Testis (tissue), 3 donors: ENCODE measurements around the gene NFE2. TPM values are rescaled to one million over a fixed set of nuclear protein-coding genes. Genes with fewer than 3 reads are reported as not detected.
A peak's percentile ranks its signal among the peaks of the same experiment; 100 is the strongest.
"Not testable (repeated sequence)": the region's sequence is repeated elsewhere in the genome, so short reads cannot be mapped to it uniquely, and the experiment has no call there.

Experiments used
- DNase-seq: peaks from one replicate; pipeline ENCODE4 v3.0.0-alpha.2; 2019
- H3K27ac ChIP-seq, 2 donors: fragments of 200-600 bp; sonication (generic); one replicate each; pipeline ENCODE4 v1.5.1; 2019
- H3K27me3 ChIP-seq: fragments of 200-600 bp; sonication (generic); one replicate; pipeline ENCODE4 v1.5.1; 2019
- H3K36me3 ChIP-seq: fragments of 200-600 bp; sonication (generic); one replicate; pipeline ENCODE4 v1.5.1; 2017; ENCODE audit warnings: low read depth; ENCODE audit errors: missing control alignments
- H3K4me1 ChIP-seq: fragments of 200-600 bp; sonication (generic); one replicate; pipeline ENCODE4 v1.5.1; 2019
- H3K4me3 ChIP-seq, 2 donors: fragments of 200-600 bp; sonication (generic); one replicate each; pipeline ENCODE4 v1.5.1; 2017 to 2019
- H3K9me3 ChIP-seq: fragments of 200-600 bp; sonication (generic); one replicate; pipeline ENCODE4 v1.5.1; 2017
- CTCF ChIP-seq, 3 experiments: fragments of 450-650 bp in 2 of 3; fragments of 200-600 bp in 1 of 3; sonication (generic) in 1 of 3; IDR thresholded peaks; one replicate each; pipeline ENCODE4 v1.5.1; 2016 to 2019; ENCODE audit warnings: antibody characterized with exemption in 3 of 3, mild to moderate bottlenecking in 2 of 3, moderate library complexity in 1 of 3
- POLR2A ChIP-seq: fragments of 450-650 bp; IDR thresholded peaks from one replicate; pipeline ENCODE4 v1.6.1; 2017; ENCODE audit warnings: antibody characterized with exemption, mild to moderate bottlenecking, moderate library complexity
- WGBS, 2 donors: methylation state at CpG; one replicate each; pipeline ENCODE4 v1.1.5; 2018; 5-methylcytosine and 5-hydroxymethylcytosine counted together
- intact Hi-C: fragments of 100-400 bp; cut with DNase I; formaldehyde crosslinking; loops from one replicate; pipeline ENCODE4 v1.15.1; 2023; ENCODE audit warnings: low total_unique reads
- polyA plus RNA-seq: library from polyadenylated mRNA; stranded (reverse); fragments of 350-450 nt; fragmentation: Illumina TruSeq; extraction: RNeasy Lipid Tissue Mini Kit (QIAGEN cat#74804); gene quantifications from one replicate; pipeline ENCODE4 v1.2.3, GENCODE V29; 2014; ENCODE audit warnings: low read depth, low replicate concordance; ENCODE audit not compliant: insufficient read depth
- total RNA-seq, 2 donors: library from RNA; depleted of rRNA; stranded (reverse); fragments of >200 nt; gene quantifications; one replicate each; pipeline ENCODE4 v1.2.3, GENCODE V29; 2016

The NFE2 gene
- total and polyA plus RNA-seq, 3 donors from 2014 or later: 0.94 to 2.6 (median 1.9) TPM

- H3K27ac ChIP-seq: no peak overlapping the region
Measured at GRCh38 chr12:54285150-54286041, 15.4 kb downstream of the NFE2 start.

GRCh38 chr12:54284070-54284780, 16.6 kb downstream of the NFE2 start:
- 45 to 49% methylated on average over 2 of the region's 2 CpGs for WGBS, 2 donors
- not testable (repeated sequence) for H3K4me3 ChIP-seq, H3K27ac ChIP-seq, H3K36me3 ChIP-seq, DNase-seq, H3K27me3 ChIP-seq, H3K9me3 ChIP-seq
- intact Hi-C loops: loop anchor here (10.0 kb wide), 1 partner anchor 81 kb away; the partner anchor contains the start of gene GPR84
- peaks cover 33% of the 10 kb centered on the region for H3K4me1 ChIP-seq

More at GRCh38 chr12:54285150-54286041, 15.4 kb downstream of the NFE2 start:
- DNase-seq: no peak
- Histone ChIP-seq H3K4me1 (peaks cover 33% of the 10 kb centered on the region), H3K4me3 (no peak overlapping the region), H3K36me3 (no peaks in the 10 kb centered on the region), H3K9me3 (no peaks in the 10 kb centered on the region), H3K27me3 (no peaks in the 10 kb centered on the region)
- peak in 2 of 3 experiments; percentile 8 to 24 for TF ChIP-seq CTCF (IDR thresholded peaks at IDR 0.05)
- TF ChIP-seq POLR2A: no peak
- intact Hi-C loops: loop anchor here (10.0 kb wide), 1 partner anchor 79 kb away; the partner anchor contains the start of gene GPR84
- 57 to 66% methylated on average over 5 of the region's 5 CpGs for WGBS, 2 donors

DNA sequence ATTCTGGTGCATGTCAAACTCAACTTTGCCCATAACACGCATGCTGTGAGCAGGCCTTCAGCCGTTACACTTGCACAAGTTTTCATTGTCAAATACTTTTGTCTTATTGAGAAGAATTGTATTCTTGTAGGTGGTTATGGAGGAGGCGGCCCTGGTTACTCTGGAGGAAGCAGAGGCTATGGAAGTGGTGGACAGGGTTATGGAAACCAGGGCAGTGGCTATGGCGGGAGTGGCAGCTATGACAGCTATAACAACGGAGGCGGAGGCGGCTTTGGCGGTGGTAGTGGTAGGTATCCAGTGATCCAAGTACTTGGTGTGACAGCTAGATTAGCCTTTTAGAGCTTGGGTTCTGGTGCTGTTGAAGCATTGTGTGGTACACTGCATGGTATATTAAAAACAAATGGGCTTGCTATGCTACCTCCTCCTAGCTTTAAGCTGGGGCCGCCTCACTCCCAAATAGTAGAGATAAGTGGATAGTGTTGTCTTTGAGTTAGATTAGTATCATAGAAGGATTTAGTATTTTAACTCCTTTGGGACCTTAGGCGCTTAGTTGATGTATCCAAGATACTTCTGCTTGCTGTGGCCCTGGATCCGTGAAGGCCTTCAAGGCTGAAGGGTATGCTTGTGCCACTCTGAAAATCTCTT, 17.7 kb downstream of the NFE2 start:
- Histone ChIP-seq H3K27me3 (no peaks in the 10 kb centered on the region), H3K4me1 (peaks cover 41% of the 10 kb centered on the region), H3K9me3 (no peaks in the 10 kb centered on the region), H3K4me3 (no peak overlapping the region), H3K36me3 (no peaks in the 10 kb centered on the region), H3K27ac (no peak overlapping the region)
- DNase-seq: no peak
- WGBS, 2 donors: 51 to 58% methylated on average over 11 of the region's 11 CpGs
- TF ChIP-seq CTCF (IDR thresholded peaks at IDR 0.05): no peak
- no peak for TF ChIP-seq POLR2A
- intact Hi-C loops: loop anchor here (10.0 kb wide), 1 partner anchor 82 kb away; the partner anchor contains the start of gene GPR84

GRCh38 chr12:54281694-54282093, 19.1 kb downstream of the NFE2 start:
- Histone ChIP-seq H3K27ac (peak overlapping the region; percentile 90 to 95), H3K4me1 (peaks cover 50% of the 10 kb centered on the region), H3K4me3 (peak overlapping the region; percentile 78 to 88)
- H3K36me3 ChIP-seq, H3K9me3 ChIP-seq, H3K27me3 ChIP-seq, DNase-seq: not testable (repeated sequence)
- WGBS, 2 donors: 17 to 21% methylated on average over 4 of the region's 4 CpGs
- intact Hi-C loops: loop anchor here (10.0 kb wide), 1 partner anchor 83 kb away; the partner anchor contains the start of gene GPR84

DNA sequence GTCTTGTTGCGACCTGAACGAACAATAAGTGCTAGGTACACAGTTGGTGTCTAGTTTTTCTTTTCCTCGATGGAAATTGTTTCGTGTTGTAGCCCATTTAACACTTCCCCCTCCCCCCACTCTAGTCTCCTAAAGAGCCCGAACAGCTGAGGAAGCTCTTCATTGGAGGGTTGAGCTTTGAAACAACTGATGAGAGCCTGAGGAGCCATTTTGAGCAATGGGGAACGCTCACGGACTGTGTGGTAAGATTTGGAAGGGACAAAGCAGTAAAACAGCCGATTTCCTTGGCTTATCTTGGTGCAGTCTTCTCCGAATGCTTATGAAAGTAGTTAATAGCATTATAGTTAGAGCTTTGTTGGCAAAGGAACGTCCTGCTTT, 19.6 kb downstream of the NFE2 start:
- not testable (repeated sequence) for H3K36me3 ChIP-seq, H3K27me3 ChIP-seq, H3K9me3 ChIP-seq, DNase-seq
- peaks cover 50% of the 10 kb centered on the region for H3K4me1 ChIP-seq
- H3K4me3 ChIP-seq: peak overlapping the region; percentile 78 to 88
- H3K27ac ChIP-seq: peak overlapping the region; percentile 90 to 95
- intact Hi-C loops: loop anchor here (10.0 kb wide), 1 partner anchor 84 kb away; the partner anchor contains the start of gene GPR84
- WGBS, 2 donors: 1% methylated on average over 10 of the region's 10 CpGs
